Purkinje cell (primary cell): Measurements from ENCODE around the gene SP7. TPM values are rescaled to one million over a fixed set of nuclear protein-coding genes. Genes with fewer than 3 reads are reported as not detected.

Experiments used
- polyA plus RNA-seq: library from polyadenylated mRNA; unstranded; fragments of >200 nt; fragmentation: Nextera tagmentation; gene quantifications from 2 replicates; pipeline ENCODE4 v1.2.1, GENCODE V29; 2014

SP7 gene
- not detected in 2 replicates for polyA plus RNA-seq

GRCh38 chr12:53336181-53336681, at the start of gene SP7:
SP7 (minus strand) TSS chr12:53336354; CDS start chr12:53335646, 708 bp downstream.

GRCh38 chr12:53380104-53380793, 44.1 kb upstream of the SP7 start, which contains the start of gene SP1:
SP1 (plus strand) TSS chr12:53380176; CDS start chr12:53380292, 116 bp downstream.

GRCh38 chr12:53299454-53300180, 36.5 kb downstream of the SP7 start, which contains the start of gene MYG1:
MYG1 (plus strand) TSS chr12:53299695; CDS start chr12:53299738, 43 bp downstream.

GRCh38 chr12:53295070-53295890, 40.9 kb downstream of the SP7 start, which contains the start of gene PFDN5:
PFDN5 (plus strand) TSS chr12:53295542; CDS start chr12:53295568, 26 bp downstream.

Other genes starting within 250 kb of the SP7 start
- gene IGFBP6, start 238.7 kb downstream of the SP7 start, polyA plus RNA-seq, result 17.2 and 27.8 TPM in 2 replicates
- not detected in 2 replicates for gene SOAT2, start 232.9 kb downstream of the SP7 start, polyA plus RNA-seq
- 1.6 and 2.4 TPM in 2 replicates for gene ZNF740, start 155.6 kb downstream of the SP7 start, polyA plus RNA-seq
- gene CSAD, start 155.4 kb downstream of the SP7 start, polyA plus RNA-seq, result 23.6 and 24.3 TPM in 2 replicates
- not detected in 2 replicates for gene ITGB7, start 129.1 kb downstream of the SP7 start, polyA plus RNA-seq
- gene RARG, start 104.1 kb downstream of the SP7 start, polyA plus RNA-seq, result 0.32 and 0.74 TPM in 2 replicates
- not detected in 2 replicates for gene ESPL1, start 68.1 kb downstream of the SP7 start, polyA plus RNA-seq
- gene PFDN5, start 40.8 kb downstream of the SP7 start, polyA plus RNA-seq, result 1,122 and 1,202 TPM in 2 replicates
- gene MYG1, start 36.7 kb downstream of the SP7 start, polyA plus RNA-seq, result 60.1 and 92.0 TPM in 2 replicates
- 6.3 and 19.0 TPM in 2 replicates for gene AAAS, start 14.7 kb downstream of the SP7 start, polyA plus RNA-seq
- 1.1 and 2.2 TPM in 2 replicates for gene SP1, start 43.8 kb upstream of the SP7 start, polyA plus RNA-seq
- gene AMHR2, start 87.5 kb upstream of the SP7 start, polyA plus RNA-seq, result not detected in 2 replicates
- 89.8 and 98.6 TPM in 2 replicates for gene PRR13, start 105.4 kb upstream of the SP7 start, polyA plus RNA-seq
- gene PCBP2, start 115.7 kb upstream of the SP7 start, polyA plus RNA-seq, result 111 and 125 TPM in 2 replicates
- 3.2 and 4.6 TPM in 2 replicates for gene MAP3K12, start 163.1 kb upstream of the SP7 start, polyA plus RNA-seq
- gene TARBP2, start 164.9 kb upstream of the SP7 start, polyA plus RNA-seq, result 4.4 and 5.7 TPM in 2 replicates
- gene NPFF, start 171.1 kb upstream of the SP7 start, polyA plus RNA-seq, result 0.91 TPM in 1 of 2 replicates, not detected in the other